Gastroesophageal sphincter (tissue), 4 donors: ENCODE data around the gene FAM131B. TPM values are rescaled to one million over a fixed set of nuclear protein-coding genes. Genes with fewer than 3 reads are reported as not detected.

Experiments
- ATAC-seq: fragments of 150-250 bp; one replicate; pipeline ENCODE4 v1.9.1; 2016; ENCODE audit warnings: mild to moderate bottlenecking, moderate library complexity
- H3K27ac ChIP-seq, 4 donors: fragments of 200-600 bp; sonication (generic) in 3 of 4; 1 replicate in 3 of 4; 2 replicates in 1 of 4; pipeline ENCODE4 v1.5.1; 2016 to 2019
- H3K27me3 ChIP-seq: fragments of 200-600 bp; sonication (generic); one replicate; pipeline ENCODE4 v1.5.1; 2019
- H3K36me3 ChIP-seq, 2 donors: fragments of 200-600 bp; sonication (generic); one replicate each; pipeline ENCODE4 v1.5.1; 2019; ENCODE audit warnings: control low read depth in 1 of 2
- H3K4me1 ChIP-seq, 3 donors: fragments of 200-600 bp; sonication (generic); 1 replicate in 2 of 3; 2 replicates in 1 of 3; pipeline ENCODE4 v1.5.1; 2016 to 2019; ENCODE audit warnings: control low read depth in 2 of 3
- H3K4me3 ChIP-seq, 2 donors: fragments of 200-600 bp; sonication (generic); one replicate each; pipeline ENCODE4 v1.5.1; 2019; ENCODE audit warnings: mild to moderate bottlenecking in 1 of 2, moderate library complexity in 1 of 2
- H3K9me3 ChIP-seq, 3 donors: fragments of 200-600 bp; sonication (generic); one replicate each; pipeline ENCODE4 v1.5.1; 2017 to 2019; ENCODE audit warnings: control low read depth in 2 of 3
- CTCF ChIP-seq, 4 experiments: fragments of 200-600 bp in 2 of 4; fragments of 450-650 bp in 2 of 4; sonication (generic) in 1 of 4; IDR thresholded peaks; one replicate each; pipeline ENCODE4 v1.5.1; 2017 to 2019; ENCODE audit warnings: antibody characterized with exemption in 4 of 4, mild to moderate bottlenecking in 2 of 4, moderate library complexity in 2 of 4
- EP300 ChIP-seq: sonication (generic); formaldehyde crosslinking; IDR thresholded peaks from one replicate; pipeline ENCODE4 v1.6.1; 2017; ENCODE audit warnings: antibody characterized with exemption, mild to moderate bottlenecking
- POLR2A ChIP-seq, 2 donors: fragments of 450-650 bp; IDR thresholded peaks; one replicate each; pipeline ENCODE4 v1.6.1; 2017; ENCODE audit warnings: antibody characterized with exemption in 2 of 2, mild to moderate bottlenecking in 2 of 2, moderate library complexity in 1 of 2
- POLR2AphosphoS5 ChIP-seq: sonication (generic); formaldehyde crosslinking; IDR thresholded peaks from one replicate; pipeline ENCODE4 v1.6.1; 2017; ENCODE audit warnings: antibody characterized with exemption
- WGBS, 2 donors: methylation state at CpG; one replicate each; pipeline ENCODE4 v1.1.5; 2018; ENCODE audit warnings: low coverage in 1 of 2; 5-methylcytosine and 5-hydroxymethylcytosine counted together
- total RNA-seq, 4 donors: library from RNA; depleted of rRNA; stranded (reverse); fragments of >200 nt; gene quantifications; one replicate each; pipeline ENCODE4 v1.1.0, GENCODE V29; 2016

Gene FAM131B
- total RNA-seq, 4 donors from 2014 or later = 0.31 to 2.4 (median 1.2) TPM

DNA sequence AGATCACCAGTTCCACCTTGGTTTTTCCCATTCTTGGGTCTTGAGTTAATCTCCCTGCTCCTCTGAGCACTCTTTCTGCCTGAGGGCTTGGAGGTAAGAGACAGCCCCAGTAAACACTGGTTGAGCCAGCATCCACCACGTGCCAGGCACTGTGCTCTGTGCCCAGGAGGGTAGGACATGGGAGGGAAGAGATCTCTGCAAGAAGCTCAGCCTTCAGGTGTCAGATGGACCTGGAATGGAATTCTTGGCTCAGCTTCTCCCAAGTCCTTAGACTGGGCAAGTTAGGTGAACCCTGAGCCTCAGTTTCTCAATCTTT is 21.1 kb upstream of the FAM131B start:
- Histone ChIP-seq H3K4me1 (peaks cover 0 to 83% (median 58%) of the 10 kb centered on the region in 3 donors), H3K9me3 (no peaks in the 10 kb centered on the region), H3K27me3 (no peaks in the 10 kb centered on the region), H3K4me3 (peak overlapping the region in 1 of 2 donors; percentile 99), H3K36me3 (peaks cover 0 to 19% of the 10 kb centered on the region in 2 donors), H3K27ac (peak overlapping the region; percentile 96 to 100 (median 99))
- no peak for TF ChIP-seq POLR2A (IDR thresholded peaks at IDR 0.05)
- no peak for TF ChIP-seq EP300
- TF ChIP-seq POLR2AphosphoS5 = no peak
- TF ChIP-seq CTCF (IDR thresholded peaks at IDR 0.05) = no peak
- no peak for ATAC-seq
- 20% methylated on average over 1 of the region's 1 CpG; no CpG with 5 or more reads in 1 of the 2 donors for WGBS, 2 donors

- H3K9me3 ChIP-seq = no peaks in the 10 kb centered on the region
- TF ChIP-seq EP300 = no peak
- no peak for TF ChIP-seq CTCF (IDR thresholded peaks at IDR 0.05)
- no peak for TF ChIP-seq POLR2AphosphoS5
- no peak for TF ChIP-seq POLR2A (IDR thresholded peaks at IDR 0.05)
- H3K36me3 ChIP-seq = peaks cover 0 to 13% of the 10 kb centered on the region in 2 donors
- 35% methylated on average over 3 of the region's 15 CpGs; no CpG with 5 or more reads in 1 of the 2 donors for WGBS, 2 donors
- no peaks in the 10 kb centered on the region for H3K27me3 ChIP-seq
- peak overlapping the region; percentile 71 to 99 for H3K4me3 ChIP-seq
- peaks cover 0 to 83% (median 55%) of the 10 kb centered on the region in 3 donors for H3K4me1 ChIP-seq
- ATAC-seq = no peak
- H3K27ac ChIP-seq = peak overlapping the region; percentile 96 to 100 (median 99)
Observed at GRCh38 chr7:143382791-143383641, 20.5 kb upstream of the FAM131B start.

DNA sequence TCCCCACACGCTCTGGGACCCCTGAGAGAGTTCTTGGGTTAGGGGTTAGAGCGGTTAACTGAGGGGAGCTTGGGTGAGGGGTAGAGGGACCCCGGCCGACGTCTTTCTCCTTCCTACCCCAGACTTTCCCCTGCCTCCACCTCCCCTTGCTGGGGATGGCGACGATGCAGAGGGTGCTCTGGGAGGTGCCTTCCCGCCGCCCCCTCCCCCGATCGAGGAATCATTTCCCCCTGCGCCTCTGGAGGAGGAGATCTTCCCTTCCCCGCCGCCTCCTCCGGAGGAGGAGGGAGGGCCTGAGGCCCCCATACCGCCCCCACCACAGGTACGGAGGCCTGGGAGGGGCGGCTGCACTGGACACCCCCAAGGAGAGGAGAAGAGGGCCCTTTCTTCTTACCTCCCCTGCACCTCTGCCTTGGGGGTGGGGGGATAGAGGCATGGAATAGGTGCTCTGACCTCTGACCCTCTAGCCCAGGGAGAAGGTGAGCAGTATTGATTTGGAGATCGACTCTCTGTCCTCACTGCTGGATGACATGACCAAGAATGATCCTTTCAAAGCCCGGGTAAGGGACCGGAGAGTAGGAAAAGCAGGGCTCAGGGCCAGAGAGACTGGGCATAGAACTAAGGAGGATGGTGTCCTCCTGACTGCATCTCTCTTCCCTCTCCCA is 19.7 kb upstream of the FAM131B start:
- TF ChIP-seq POLR2AphosphoS5 (no peak), CTCF (IDR thresholded peaks at IDR 0.05) (no peak), EP300 (no peak), POLR2A (IDR thresholded peaks at IDR 0.05) (no peak)
- no peak for ATAC-seq
- Histone ChIP-seq H3K9me3 (no peaks in the 10 kb centered on the region), H3K4me3 (peak overlapping the region; percentile 71 to 99), H3K27ac (peak overlapping the region; percentile 96 to 100 (median 99)), H3K4me1 (peaks cover 0 to 77% (median 49%) of the 10 kb centered on the region in 3 donors), H3K36me3 (peaks cover 0 to 5% of the 10 kb centered on the region in 2 donors), H3K27me3 (no peaks in the 10 kb centered on the region)
- 0 to 7% methylated on average over 2 to 8 of the region's 21 CpGs for WGBS, 2 donors

DNA sequence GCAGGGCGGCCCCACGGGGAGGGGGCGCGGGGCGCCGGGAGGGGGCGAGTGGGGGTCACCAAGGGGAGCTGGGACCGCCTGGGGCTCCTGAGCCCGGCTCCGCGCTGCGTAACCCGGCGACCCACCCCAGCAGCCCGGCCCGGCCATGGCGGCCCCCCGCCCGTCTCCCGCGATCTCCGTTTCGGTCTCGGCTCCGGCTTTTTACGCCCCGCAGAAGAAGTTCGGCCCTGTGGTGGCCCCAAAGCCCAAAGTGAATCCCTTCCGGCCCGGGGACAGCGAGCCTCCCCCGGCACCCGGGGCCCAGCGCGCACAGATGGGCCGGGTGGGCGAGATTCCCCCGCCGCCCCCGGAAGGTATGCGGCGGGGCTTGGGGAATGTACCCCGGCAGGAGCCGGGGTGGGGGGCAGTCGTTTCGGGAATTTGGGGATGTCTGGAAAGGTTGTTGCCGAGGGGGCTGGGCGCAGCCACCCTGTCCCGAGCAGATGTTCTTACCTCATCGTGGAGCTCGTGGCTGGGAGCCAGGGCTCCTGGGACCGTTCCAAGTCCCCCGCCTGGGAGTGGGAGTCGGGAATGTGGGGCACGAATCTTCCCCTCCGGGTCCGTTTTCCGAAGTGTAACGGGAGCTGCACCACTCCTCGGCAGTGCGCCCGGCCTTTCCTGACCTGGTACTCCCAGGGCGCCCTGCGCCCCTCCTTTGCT is 19.1 kb upstream of the FAM131B start:
- peaks cover 0 to 70% (median 45%) of the 10 kb centered on the region in 3 donors for H3K4me1 ChIP-seq
- TF ChIP-seq POLR2AphosphoS5 (peak; percentile 76), POLR2A (IDR thresholded peaks at IDR 0.05) (no peak)
- 0% methylated on average over 1 to 10 of the region's 64 CpGs for WGBS, 2 donors
- no peaks in the 10 kb centered on the region for H3K27me3 ChIP-seq
- peak overlapping the region; percentile 96 to 100 (median 99) for H3K27ac ChIP-seq
- peak; percentile 5 for ATAC-seq
- no peaks in the 10 kb centered on the region for H3K9me3 ChIP-seq
- H3K4me3 ChIP-seq = peak overlapping the region; percentile 71 to 99
- H3K36me3 ChIP-seq = no peaks in the 10 kb centered on the region
